Retinal pigment epithelial cell (primary cell): ENCODE measurements around the gene EFR3B.

Experiments
- DNase-seq: peaks from one replicate; pipeline ENCODE4 v3.0.0-alpha.2; 2010; ENCODE audit warnings: low read depth
- H3K4me3 ChIP-seq: 2 replicates; pipeline ENCODE4 v1.5.1; 2011; ENCODE audit warnings: mild to moderate bottlenecking, low read length, control low read depth, moderate library complexity
- TF ChIP-seq, protein P1 (sequence below): conservative IDR thresholded peaks from 2 replicates; pipeline ENCODE4 v1.5.1; 2011; ENCODE audit warnings: low read depth, low read length, control low read depth, inconsistent platforms

EFR3B gene

DNA sequence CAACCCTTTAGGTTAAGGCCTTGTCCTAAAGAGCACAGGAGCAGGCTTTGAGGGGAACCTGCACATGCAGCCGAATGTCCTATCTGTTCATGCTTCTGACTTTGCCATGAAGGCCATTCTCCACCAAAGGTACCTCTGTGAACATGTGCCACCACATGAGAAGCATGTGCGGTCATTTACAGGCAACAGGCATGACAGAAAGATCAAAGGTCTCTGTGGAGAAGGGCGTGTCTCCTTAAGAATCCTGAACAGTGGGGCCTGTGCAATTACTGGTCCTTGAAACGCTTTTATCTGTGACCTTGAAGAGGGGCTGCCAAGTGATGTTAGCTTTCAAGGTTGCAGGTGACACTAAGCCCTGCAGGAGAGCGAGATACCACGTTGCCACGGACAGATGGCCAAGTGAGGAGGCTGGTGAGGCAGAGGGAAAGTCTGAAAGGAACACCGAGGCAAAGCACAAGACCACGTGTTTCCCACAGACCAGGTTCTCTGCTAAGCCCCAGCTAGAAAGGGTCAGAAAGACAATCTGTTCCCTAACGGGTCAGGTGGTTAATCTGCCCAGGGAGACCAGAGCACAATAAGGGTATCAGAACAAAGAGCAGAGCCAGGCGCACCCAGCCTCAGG is 146.0 kb downstream of the EFR3B start:
- TF ChIP-seq, protein P1, sequence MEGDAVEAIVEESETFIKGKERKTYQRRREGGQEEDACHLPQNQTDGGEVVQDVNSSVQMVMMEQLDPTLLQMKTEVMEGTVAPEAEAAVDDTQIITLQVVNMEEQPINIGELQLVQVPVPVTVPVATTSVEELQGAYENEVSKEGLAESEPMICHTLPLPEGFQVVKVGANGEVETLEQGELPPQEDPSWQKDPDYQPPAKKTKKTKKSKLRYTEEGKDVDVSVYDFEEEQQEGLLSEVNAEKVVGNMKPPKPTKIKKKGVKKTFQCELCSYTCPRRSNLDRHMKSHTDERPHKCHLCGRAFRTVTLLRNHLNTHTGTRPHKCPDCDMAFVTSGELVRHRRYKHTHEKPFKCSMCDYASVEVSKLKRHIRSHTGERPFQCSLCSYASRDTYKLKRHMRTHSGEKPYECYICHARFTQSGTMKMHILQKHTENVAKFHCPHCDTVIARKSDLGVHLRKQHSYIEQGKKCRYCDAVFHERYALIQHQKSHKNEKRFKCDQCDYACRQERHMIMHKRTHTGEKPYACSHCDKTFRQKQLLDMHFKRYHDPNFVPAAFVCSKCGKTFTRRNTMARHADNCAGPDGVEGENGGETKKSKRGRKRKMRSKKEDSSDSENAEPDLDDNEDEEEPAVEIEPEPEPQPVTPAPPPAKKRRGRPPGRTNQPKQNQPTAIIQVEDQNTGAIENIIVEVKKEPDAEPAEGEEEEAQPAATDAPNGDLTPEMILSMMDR, result no peak
- DNase-seq, result no peak
- H3K4me3 ChIP-seq, result no peak overlapping the region

DNA sequence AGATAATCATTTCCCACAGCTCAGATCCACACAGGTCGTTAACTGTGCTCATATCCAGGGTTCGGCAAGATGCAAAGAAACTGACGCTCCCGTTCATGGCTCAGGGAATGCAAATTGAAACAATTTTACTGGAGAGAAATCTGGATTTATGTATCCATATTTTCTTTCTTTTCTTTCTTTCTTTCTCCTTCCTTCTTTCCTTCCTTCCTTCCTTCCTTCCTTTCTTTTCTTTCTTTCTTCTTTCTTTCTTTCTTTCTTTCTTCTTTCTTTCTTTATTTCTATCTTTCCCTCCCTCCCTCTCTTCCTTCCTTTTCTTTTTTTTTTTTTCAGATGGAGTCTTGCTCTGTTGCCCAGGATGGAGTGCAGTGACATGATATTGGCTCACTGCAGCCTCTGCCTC is 146.5 kb downstream of the EFR3B start:
- DNase-seq, result no peak
- no peak overlapping the region for H3K4me3 ChIP-seq
- TF ChIP-seq, protein P1, result no peak

DNA sequence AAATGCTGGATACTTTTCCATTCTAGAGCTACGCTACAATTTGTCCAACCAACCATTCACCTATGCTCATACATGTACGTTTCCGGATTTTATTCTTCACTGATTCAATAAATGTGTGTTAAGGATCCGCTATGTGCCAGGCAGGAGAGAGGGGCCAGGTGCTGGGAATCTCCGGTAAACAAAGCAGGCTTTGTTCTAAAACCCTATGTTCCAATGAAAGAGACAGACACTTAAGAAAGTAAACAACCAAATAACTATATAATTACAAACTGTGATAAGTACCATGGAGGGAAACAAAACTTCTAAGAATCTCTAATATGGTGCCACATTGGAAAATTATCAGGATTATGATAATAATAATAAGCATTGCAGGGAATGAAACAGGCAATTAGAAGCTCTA is 148.7 kb downstream of the EFR3B start:
- TF ChIP-seq, protein P1, result no peak
- no peak for DNase-seq
- H3K4me3 ChIP-seq, result no peak overlapping the region

DNA sequence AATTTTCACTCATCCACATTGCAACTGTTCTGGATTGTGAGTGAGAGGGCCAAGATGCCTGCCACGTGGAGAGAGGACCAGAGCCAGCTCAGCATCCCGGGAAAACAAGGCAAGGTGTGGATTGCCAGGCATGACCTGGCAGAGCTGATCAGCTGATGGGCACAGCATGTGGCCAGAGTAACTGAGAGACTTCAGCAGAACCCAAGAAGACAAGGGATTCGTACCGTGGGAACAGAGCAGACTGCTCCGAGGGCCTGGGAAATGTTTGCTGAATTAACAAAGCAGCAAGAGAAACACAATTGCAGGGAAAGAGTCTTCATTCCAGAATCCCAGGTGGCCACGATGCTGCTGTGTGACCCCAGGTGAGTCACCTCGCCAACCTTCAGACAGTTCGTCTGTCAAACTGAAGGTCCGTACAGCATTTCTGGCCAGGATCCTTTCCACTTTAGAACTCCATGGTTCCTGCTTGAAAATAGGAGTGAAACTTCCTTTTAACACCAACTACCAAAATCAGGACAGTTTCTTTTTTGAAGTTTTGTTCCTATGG is 152.8 kb downstream of the EFR3B start:
- H3K4me3 ChIP-seq, result no peak overlapping the region
- TF ChIP-seq, protein P1, result no peak
- no peak for DNase-seq

DNA sequence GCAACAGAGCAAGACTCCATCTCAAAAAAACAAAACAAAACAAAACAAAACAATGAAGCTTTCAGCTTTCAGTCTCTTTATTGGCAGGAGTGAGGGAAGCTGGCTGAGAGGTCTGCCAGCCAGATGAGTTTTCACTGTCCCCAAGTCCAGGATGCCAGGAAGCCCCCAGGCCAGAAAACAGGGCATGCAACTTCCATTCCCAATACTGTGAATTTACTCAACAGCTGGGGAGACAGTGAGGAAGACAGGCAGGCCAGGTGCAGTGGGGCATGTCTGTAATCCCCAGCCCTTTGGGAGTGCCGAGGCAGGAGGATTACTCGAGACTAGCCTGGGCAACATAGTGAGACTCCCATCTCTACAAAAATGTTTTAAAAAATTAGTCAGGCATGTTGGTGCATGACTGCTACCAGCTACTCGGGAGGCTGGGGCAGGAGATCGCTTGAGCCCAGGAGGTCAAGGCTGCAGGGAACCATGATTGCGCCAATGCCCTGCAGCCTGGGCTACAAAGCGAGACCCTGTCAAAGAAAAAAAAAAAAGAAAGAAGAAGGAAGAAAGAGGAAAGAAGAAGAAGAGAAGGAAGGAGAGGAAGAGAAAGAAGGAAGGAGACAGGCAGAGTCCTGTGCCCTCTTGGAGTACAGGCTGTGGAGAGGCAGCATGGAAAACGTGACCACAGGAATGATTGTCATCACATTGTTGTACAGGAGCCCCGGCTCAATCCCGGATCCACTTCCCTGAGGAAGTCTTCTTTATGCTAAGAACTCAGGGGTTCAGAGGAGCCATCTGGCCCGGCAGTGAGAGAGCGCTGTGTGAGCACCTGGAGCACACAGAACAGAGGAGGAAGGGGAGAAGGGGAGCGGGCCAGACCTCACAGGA is 155.7 kb downstream of the EFR3B start:
- no peak for DNase-seq
- no peak overlapping the region for H3K4me3 ChIP-seq

DNA sequence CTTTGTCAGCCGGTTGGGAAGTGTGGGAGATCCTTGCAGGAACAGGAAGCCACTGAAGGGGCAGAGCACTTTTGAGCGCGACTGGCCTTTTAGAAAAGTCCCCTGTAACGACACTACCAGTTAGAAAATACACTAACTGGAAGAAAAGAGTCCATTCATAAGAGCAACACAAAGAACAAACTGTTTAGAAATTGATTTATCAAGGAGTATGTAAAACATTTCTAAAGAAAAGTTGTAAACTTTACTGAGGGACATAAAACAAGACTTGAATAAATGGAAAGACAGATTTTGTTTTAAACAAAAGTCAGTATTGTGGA is 156.3 kb downstream of the EFR3B start:
- H3K4me3 ChIP-seq, result no peak overlapping the region
- TF ChIP-seq, protein P1, result no peak
- DNase-seq, result no peak

More for the DNA sequence above, 155.7 kb downstream of the EFR3B start:
- TF ChIP-seq, protein P1, result no peak
